G401.6 (cell line): ENCODE data around the gene SCAF1.

Source experiments
- FAIRE-seq: peaks from 2 replicates; lab custom pipeline; 2012; peaks lifted over from hg19 to GRCh38; lab: Jason Lieb, UNC

Gene SCAF1

GRCh38 chr19:49665351-49666119 lies 23.5 kb downstream of the SCAF1 start, which contains the start of the genes BCL2L12 and IRF3:
Gene BCL2L12 (plus strand): TSS chr19:49665933. CDS start chr19:49666693, 760 bp downstream.
Gene IRF3 (minus strand): TSS chr19:49665857. CDS start chr19:49664838, 1,019 bp downstream.
- FAIRE-seq, result peak; percentile 97

- FAIRE-seq, result no peak
Measured at GRCh38 chr19:49666120-49666444, 24.1 kb downstream of the SCAF1 start.

GRCh38 chr19:49667473-49667872 lies 25.5 kb downstream of the SCAF1 start:
- FAIRE-seq, result no peak

- FAIRE-seq, result no peak
Measured at GRCh38 chr19:49669516-49669915, 27.5 kb downstream of the SCAF1 start.

GRCh38 chr19:49672131-49672919 lies 30.3 kb downstream of the SCAF1 start:
- peak; percentile 28 for FAIRE-seq

- no peak for FAIRE-seq
Measured at GRCh38 chr19:49676136-49676783, 34.3 kb downstream of the SCAF1 start.

GRCh38 chr19:49676784-49677230 lies 34.8 kb downstream of the SCAF1 start:
- peak; percentile 100 for FAIRE-seq

GRCh38 chr19:49677231-49677900 lies 35.4 kb downstream of the SCAF1 start, which contains the start of gene PRMT1:
Gene PRMT1 (plus strand): TSS chr19:49677271. CDS start chr19:49677281, 10 bp downstream.
- no peak for FAIRE-seq

- no peak for FAIRE-seq
Measured at GRCh38 chr19:49677901-49678674, 36.1 kb downstream of the SCAF1 start.

- no peak for FAIRE-seq
Measured at GRCh38 chr19:49678985-49679770, 37.2 kb downstream of the SCAF1 start.

GRCh38 chr19:49679771-49680413 lies 37.9 kb downstream of the SCAF1 start:
- no peak for FAIRE-seq

- peak; percentile 57 for FAIRE-seq
Measured at GRCh38 chr19:49680421-49681351, 38.7 kb downstream of the SCAF1 start.

- no peak for FAIRE-seq
Measured at GRCh38 chr19:49681830-49682229, 39.8 kb downstream of the SCAF1 start.

GRCh38 chr19:49682274-49682673 lies 40.3 kb downstream of the SCAF1 start:
- FAIRE-seq, result no peak

GRCh38 chr19:49683814-49684250 lies 41.8 kb downstream of the SCAF1 start:
- FAIRE-seq, result no peak

GRCh38 chr19:49684251-49684982 lies 42.4 kb downstream of the SCAF1 start:
- no peak for FAIRE-seq

GRCh38 chr19:49684983-49685553 lies 43.1 kb downstream of the SCAF1 start:
- no peak for FAIRE-seq

- no peak for FAIRE-seq
Measured at GRCh38 chr19:49685845-49686332, 43.9 kb downstream of the SCAF1 start.
